Panc1 (cell line): Measurements from ENCODE around the gene PARD6G.

Experiments
- POLR2AphosphoS5 ChIP-seq: IDR thresholded peaks from 2 replicates; pipeline ENCODE4 v1.6.1; 2012; ENCODE audit warnings: mild to moderate bottlenecking, low read depth, low read length, moderate library complexity
- REST ChIP-seq, 2 experiments: IDR thresholded peaks; 2 replicates each; pipeline ENCODE4 v1.6.1; 2011 to 2012; ENCODE audit warnings: low read depth in 2 of 2, control low read depth in 1 of 2, low read length in 1 of 2, mild to moderate bottlenecking in 1 of 2, moderate library complexity in 1 of 2; ENCODE audit not compliant: insufficient read depth in 1 of 2
- TCF7L2 ChIP-seq: IDR thresholded peaks from 2 replicates; pipeline ENCODE4 v1.6.1; 2011; ENCODE audit warnings: mild to moderate bottlenecking, low read depth, low read length, inconsistent platforms
- TF ChIP-seq, protein P1 (sequence below): fragments of 450-650 bp; IDR thresholded peaks from 2 replicates; pipeline ENCODE4 v1.5.1; 2017; ENCODE audit warnings: mild to moderate bottlenecking

DNA sequence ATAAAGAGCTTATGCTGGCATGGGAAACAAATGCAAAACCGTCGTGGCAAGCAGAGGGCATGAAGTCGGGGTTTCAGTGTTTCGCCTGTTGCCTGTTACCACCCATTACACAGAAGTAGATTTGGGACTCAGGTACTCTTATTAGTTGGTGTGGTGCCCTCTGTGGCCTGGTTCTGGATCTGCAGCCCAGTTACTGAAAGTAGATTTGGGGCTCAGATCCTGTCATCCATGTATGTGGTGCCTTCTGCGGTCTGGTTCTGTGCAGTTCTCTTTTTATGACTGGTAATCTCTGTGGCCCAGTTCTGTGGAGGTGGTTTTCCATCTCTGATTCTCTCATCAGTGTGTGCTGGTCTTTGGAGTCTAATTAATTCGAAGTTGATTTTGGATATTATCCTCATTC is 93.0 kb downstream of the PARD6G start:
- TF ChIP-seq, protein P1, sequence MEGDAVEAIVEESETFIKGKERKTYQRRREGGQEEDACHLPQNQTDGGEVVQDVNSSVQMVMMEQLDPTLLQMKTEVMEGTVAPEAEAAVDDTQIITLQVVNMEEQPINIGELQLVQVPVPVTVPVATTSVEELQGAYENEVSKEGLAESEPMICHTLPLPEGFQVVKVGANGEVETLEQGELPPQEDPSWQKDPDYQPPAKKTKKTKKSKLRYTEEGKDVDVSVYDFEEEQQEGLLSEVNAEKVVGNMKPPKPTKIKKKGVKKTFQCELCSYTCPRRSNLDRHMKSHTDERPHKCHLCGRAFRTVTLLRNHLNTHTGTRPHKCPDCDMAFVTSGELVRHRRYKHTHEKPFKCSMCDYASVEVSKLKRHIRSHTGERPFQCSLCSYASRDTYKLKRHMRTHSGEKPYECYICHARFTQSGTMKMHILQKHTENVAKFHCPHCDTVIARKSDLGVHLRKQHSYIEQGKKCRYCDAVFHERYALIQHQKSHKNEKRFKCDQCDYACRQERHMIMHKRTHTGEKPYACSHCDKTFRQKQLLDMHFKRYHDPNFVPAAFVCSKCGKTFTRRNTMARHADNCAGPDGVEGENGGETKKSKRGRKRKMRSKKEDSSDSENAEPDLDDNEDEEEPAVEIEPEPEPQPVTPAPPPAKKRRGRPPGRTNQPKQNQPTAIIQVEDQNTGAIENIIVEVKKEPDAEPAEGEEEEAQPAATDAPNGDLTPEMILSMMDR = no peak
- TF ChIP-seq TCF7L2 = no peak
- no peak for TF ChIP-seq POLR2AphosphoS5
- TF ChIP-seq REST (IDR thresholded peaks at IDR 0.05; ENCODE audit: insufficient read depth in 1 of 2, low read depth in 2 of 2, low read length in 1 of 2) = no peak
